ENCODE measurements around the gene CACNA2D3. TPM values are rescaled to one million over a fixed set of nuclear protein-coding genes. Genes with fewer than 3 reads are reported as not detected.

CACNA2D3 gene
- polyA plus RNA-seq, 1 donor (not counting 4 experiments of a cell fraction or from before 2014, with no cell fraction given) = 0.08 TPM

DNA sequence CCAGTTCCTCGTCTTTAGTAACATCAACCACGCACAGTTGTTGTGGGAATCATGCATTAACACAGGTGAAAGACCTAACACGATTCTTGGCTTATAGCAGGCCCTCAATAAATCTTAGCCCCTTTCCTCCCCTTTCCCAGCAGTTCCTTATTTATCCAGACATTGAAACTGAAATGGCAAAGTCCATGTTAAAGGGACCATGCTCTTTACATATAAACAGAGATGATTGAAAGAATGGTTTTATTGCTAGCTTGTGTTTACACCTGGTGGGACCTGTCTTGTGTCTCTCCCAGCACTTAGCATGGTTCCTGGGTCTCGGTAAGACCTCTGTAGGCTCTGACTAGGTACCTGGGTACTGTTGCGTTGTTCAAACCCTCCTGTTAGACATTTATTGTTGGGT lies 553.7 kb downstream of the CACNA2D3 start:
- H3K27ac ChIP-seq (ENCODE audit: control insufficient read depth, insufficient read depth, low read length) = no peak overlapping the region
- H4K20me1 ChIP-seq (ENCODE audit: control insufficient read depth, extremely low read depth, insufficient read depth, low read length) = no peaks in the 10 kb centered on the region
- TF ChIP-seq EZH2 (IDR thresholded peaks at IDR 0.05; ENCODE audit: low read length) = no peak
- TF ChIP-seq, protein P1, sequence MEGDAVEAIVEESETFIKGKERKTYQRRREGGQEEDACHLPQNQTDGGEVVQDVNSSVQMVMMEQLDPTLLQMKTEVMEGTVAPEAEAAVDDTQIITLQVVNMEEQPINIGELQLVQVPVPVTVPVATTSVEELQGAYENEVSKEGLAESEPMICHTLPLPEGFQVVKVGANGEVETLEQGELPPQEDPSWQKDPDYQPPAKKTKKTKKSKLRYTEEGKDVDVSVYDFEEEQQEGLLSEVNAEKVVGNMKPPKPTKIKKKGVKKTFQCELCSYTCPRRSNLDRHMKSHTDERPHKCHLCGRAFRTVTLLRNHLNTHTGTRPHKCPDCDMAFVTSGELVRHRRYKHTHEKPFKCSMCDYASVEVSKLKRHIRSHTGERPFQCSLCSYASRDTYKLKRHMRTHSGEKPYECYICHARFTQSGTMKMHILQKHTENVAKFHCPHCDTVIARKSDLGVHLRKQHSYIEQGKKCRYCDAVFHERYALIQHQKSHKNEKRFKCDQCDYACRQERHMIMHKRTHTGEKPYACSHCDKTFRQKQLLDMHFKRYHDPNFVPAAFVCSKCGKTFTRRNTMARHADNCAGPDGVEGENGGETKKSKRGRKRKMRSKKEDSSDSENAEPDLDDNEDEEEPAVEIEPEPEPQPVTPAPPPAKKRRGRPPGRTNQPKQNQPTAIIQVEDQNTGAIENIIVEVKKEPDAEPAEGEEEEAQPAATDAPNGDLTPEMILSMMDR (optimal IDR thresholded peaks at IDR 0.05 in 1 of 3, IDR thresholded peaks at IDR 0.05 in 1 of 3, conservative IDR thresholded peaks at IDR 0.05 in 1 of 3; ENCODE audit: extremely low read depth in 1 of 3, insufficient read depth in 2 of 3, low read length in 3 of 3) = no peak
- H3K4me3 ChIP-seq (ENCODE audit: control insufficient read depth in 2 of 3, extremely low read depth in 1 of 3, insufficient read depth in 2 of 3, low read depth in 1 of 3, low read length in 3 of 3) = no peak overlapping the region
- no peak overlapping the region for H3K4me2 ChIP-seq (ENCODE audit: control insufficient read depth, extremely low read depth, insufficient read depth, low read depth, low read length)
- H3K9me1 ChIP-seq (ENCODE audit: control insufficient read depth, extremely low read depth, insufficient read depth, low read length) = no peaks in the 10 kb centered on the region
- no peaks in the 10 kb centered on the region for H3K9me3 ChIP-seq (ENCODE audit: control insufficient read depth, low read depth, low read length)
- dilution Hi-C loops (cut with MboI; ENCODE audit: extremely low pct_ligation_motif_present, low sequenced_read_pairs) = no loop called here
- no peak overlapping the region for H2AFZ ChIP-seq (ENCODE audit: control insufficient read depth, low read length)
- no peaks in the 10 kb centered on the region for H3K36me3 ChIP-seq (ENCODE audit: control insufficient read depth in 2 of 2, extremely low read depth in 1 of 2, insufficient read depth in 2 of 2, low read length in 2 of 2)
- H3K4me1 ChIP-seq (ENCODE audit: control insufficient read depth, extremely low read depth, insufficient read depth, low read length) = no peaks in the 10 kb centered on the region
- no peaks in the 10 kb centered on the region for H3K79me2 ChIP-seq (ENCODE audit: control insufficient read depth, insufficient read depth, low read length)
- no peak overlapping the region for H3K9ac ChIP-seq (ENCODE audit: control insufficient read depth, extremely low read depth, insufficient read depth, low read length)
- H3K27me3 ChIP-seq (ENCODE audit: control insufficient read depth, extremely low read depth, insufficient read depth, low read length) = no peaks in the 10 kb centered on the region
- FAIRE-seq (no peak), DNase-seq (ENCODE audit: low read depth, low spot score) (no peak)

DNA sequence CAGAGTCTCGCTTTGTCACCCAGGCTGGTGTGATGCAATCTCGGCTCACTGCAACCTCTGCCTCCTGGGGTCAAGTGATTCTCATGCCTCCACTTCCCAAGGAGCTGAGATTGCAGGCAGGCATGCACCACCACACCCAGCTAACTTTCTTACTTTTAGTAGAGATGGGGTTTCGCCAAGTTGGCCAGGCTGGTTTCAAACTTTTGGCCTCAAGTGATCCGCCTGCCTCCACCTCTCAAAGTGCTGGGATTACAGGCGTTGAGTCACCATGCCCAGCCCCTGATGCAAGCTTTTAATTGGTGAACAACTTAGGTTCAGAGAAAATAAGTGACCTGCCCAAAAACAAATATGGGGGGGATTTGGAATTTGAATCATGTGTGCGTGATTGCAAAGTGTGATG lies 559.4 kb downstream of the CACNA2D3 start:
- H3K79me2 ChIP-seq (ENCODE audit: control insufficient read depth, insufficient read depth, low read length) = no peaks in the 10 kb centered on the region
- H3K4me1 ChIP-seq (ENCODE audit: control insufficient read depth, extremely low read depth, insufficient read depth, low read length) = no peaks in the 10 kb centered on the region
- no peaks in the 10 kb centered on the region for H3K9me3 ChIP-seq (ENCODE audit: control insufficient read depth, low read depth, low read length)
- H3K9ac ChIP-seq (ENCODE audit: control insufficient read depth, extremely low read depth, insufficient read depth, low read length) = no peak overlapping the region
- dilution Hi-C loops (cut with MboI; ENCODE audit: extremely low pct_ligation_motif_present, low sequenced_read_pairs) = no loop called here
- DNase-seq (ENCODE audit: low read depth, low spot score) = no peak
- no peak overlapping the region for H3K27ac ChIP-seq (ENCODE audit: control insufficient read depth, insufficient read depth, low read length)
- no peak overlapping the region for H3K4me3 ChIP-seq (ENCODE audit: control insufficient read depth in 2 of 3, extremely low read depth in 1 of 3, insufficient read depth in 2 of 3, low read depth in 1 of 3, low read length in 3 of 3)
- no peak overlapping the region for H2AFZ ChIP-seq (ENCODE audit: control insufficient read depth, low read length)
- no peaks in the 10 kb centered on the region for H4K20me1 ChIP-seq (ENCODE audit: control insufficient read depth, extremely low read depth, insufficient read depth, low read length)
- no peaks in the 10 kb centered on the region for H3K9me1 ChIP-seq (ENCODE audit: control insufficient read depth, extremely low read depth, insufficient read depth, low read length)
- no peak for TF ChIP-seq EZH2 (IDR thresholded peaks at IDR 0.05; ENCODE audit: low read length)
- TF ChIP-seq, protein P1 (optimal IDR thresholded peaks at IDR 0.05 in 1 of 3, IDR thresholded peaks at IDR 0.05 in 1 of 3, conservative IDR thresholded peaks at IDR 0.05 in 1 of 3; ENCODE audit: extremely low read depth in 1 of 3, insufficient read depth in 2 of 3, low read length in 3 of 3) = no peak
- no peaks in the 10 kb centered on the region for H3K36me3 ChIP-seq (ENCODE audit: control insufficient read depth in 2 of 2, extremely low read depth in 1 of 2, insufficient read depth in 2 of 2, low read length in 2 of 2)
- H3K4me2 ChIP-seq (ENCODE audit: control insufficient read depth, extremely low read depth, insufficient read depth, low read depth, low read length) = no peak overlapping the region
- no peak for FAIRE-seq
- no peaks in the 10 kb centered on the region for H3K27me3 ChIP-seq (ENCODE audit: control insufficient read depth, extremely low read depth, insufficient read depth, low read length)
